ENCODE data around the gene MYB. TPM values are rescaled to one million over a fixed set of nuclear protein-coding genes. Genes with fewer than 3 reads are reported as not detected.
A peak's percentile ranks its signal among the peaks of the same experiment; 100 is the strongest.
"Not testable (repeated sequence)": the region's sequence is repeated elsewhere in the genome, so short reads cannot be mapped to it uniquely, and the experiment has no call there.

The MYB gene
- total RNA-seq, result 0.17 and 0.19 TPM in 2 replicates

DNA sequence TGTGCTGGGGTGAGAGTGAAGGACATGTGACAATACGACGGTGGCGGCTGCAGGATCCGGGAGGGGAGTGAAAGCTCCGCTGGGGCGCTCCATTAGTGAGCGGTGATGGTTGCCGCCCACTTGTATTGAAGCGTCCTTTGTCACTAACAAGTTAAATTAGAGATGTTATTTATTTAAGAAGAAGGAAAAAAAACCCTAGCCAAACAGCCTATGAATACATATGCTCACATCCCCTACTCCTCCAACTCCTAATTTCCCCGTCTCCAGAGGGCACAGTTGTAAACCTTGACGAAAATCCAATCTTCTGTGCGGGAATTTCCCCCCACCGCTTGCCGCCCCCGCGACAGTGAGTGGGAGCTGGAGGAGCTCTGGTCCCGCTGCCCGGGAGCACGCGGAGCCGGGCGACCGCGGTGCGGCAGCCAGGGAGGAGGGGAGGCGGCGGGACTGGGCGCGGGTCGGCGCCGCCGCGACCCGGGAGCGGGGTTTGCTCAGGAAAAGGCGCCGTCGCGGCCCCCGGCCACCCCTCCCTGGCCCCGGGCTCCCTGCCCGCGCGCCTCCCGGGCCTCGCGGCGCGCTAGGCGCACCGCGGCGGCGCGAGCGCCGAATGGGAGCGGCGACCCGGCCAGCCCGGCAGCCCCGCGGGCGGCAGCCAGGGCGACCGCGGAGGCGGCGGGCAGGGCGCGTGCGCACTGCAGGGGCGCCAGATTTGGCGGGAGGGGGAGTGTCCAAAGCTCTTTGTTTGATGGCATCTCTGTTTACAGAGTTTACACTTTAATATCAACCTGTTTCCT lies at the start of gene MYB:
Gene MYB, plus strand, starts transcription at position 767 of the 791 bp plus-strand sequence. CDS start 206 bp downstream, outside the sequence.
- DNase-seq, result peak; percentile 57

DNA sequence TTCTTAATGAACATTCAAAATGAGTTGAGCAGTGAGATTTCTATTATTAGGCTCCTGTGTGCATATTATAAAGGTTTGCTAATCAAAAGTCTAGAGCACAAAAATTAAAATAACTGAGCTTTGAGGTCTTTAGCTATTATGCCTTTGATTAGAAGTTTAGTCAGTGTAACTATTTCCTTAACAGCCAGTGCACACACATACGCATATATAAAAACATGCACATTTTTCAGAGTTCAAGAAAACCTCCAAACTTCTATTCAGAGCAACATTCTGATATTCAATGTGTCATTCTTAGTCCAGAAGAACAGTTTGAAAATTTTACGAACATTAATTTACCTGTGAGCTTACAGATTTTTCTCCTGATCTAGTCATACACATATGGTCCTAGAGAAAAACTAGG lies 48.3 kb upstream of the MYB start:
- DNase-seq, result no peak

DNA sequence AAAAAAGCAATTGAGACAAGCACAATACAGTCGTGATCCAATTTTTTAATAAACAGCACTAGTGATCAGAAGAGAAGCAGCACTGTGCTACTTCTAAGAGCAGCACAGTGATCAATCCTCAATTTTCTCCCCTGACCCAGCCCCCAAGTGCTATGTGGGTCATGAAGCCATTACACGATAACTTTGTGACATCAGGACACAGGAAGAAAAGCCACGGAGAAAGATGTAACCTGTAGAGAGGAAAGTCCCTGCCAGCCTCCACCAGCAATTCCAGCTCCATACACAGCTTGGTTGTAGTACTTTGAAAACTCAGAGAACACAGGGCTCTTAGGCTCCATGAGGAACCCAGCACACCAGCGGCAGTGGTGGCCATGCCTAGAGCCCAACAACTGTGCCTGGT lies 45.3 kb upstream of the MYB start:
- DNase-seq, result no peak

DNA sequence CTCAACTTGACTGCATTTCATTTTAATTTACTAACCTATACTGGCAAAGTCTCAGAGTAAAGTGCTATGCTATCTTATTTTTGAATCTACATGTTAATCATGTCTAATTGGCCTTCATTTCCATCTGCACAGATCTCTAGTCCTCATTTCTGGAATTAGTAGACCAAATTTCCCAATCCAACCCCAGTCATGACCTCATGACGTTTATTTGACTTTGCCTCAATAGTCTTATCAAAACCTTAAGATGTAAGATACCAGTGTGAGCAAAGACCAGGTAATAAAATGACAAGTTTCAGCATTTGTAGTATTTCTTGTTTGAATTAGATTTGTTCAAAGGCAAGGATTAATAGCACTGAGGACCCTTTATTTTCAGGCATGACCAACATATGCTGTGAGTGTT lies 43.3 kb upstream of the MYB start:
- DNase-seq, result no peak

GRCh38 chr6:135141182-135141581 lies 39.9 kb upstream of the MYB start:
- DNase-seq, result no peak

DNA sequence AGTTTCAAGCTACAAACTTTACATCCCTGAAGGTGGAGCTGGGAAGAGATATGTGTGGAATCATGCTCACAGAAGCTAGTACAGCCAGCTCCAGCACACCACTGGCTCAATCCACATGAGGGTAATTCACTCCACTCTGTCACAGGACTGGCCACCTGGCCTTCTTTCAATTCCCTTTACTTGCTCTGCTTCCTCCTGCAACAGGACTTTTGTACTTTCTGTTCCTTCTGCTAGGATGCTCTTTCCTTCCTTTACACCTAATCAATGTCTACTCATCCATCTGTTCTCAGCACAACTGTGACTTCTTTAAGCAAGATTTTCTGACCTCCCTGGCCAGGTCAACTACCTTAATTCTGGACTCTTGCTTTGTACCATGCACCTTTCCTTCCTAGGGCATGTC lies 39.4 kb upstream of the MYB start:
- no peak for DNase-seq

- DNase-seq, result not testable (repeated sequence)
Measured at GRCh38 chr6:135142232-135142631, 38.9 kb upstream of the MYB start.

- DNase-seq, result no peak
Measured at GRCh38 chr6:135144673-135145062, 36.4 kb upstream of the MYB start.

- peak; percentile 50 for DNase-seq
Measured at GRCh38 chr6:135145063-135145800, 35.9 kb upstream of the MYB start.

GRCh38 chr6:135146162-135146934 lies 34.8 kb upstream of the MYB start:
- no peak for DNase-seq

DNA sequence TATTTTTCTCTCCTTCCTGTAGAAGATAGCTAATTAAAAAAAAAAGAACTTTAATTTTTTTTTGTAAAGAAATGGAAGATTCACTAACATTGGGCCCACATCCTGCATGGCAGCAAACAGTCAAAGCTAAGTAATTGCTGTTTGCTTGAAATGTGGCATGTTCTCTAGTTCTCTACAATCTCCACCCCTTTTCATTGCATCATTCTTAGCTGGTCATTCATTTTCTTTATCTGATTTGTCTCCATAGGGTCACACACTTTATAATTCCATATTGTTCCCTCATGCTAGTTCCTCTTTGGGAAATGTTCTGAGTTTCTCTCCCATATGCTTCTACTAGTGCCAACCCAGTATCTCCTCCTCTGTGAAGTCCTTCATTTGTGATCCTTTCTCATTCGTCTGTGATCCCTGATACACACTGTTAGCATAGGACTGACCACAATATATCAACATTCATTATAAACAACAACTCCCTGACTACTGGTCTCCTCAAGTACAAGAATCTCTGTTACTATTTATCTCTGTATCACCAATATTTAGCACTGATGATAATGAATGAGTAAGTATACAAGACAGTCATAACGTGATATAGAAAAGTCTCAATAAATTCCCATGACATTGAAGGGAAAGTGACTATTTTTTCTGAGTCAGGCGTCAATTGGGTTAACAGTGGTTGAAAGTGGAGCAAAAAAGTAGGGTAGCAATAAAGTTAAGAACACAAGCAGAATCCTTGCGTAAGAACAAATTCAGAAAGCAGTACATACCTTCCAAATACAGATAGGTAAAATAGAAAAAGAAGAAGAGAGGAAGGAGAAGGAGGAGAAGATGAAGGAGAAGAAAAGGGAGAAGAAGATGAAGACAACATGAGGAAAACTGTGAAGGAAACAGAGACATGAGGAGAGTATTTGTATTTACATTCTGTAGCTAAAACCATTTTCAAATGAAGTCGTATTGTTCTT lies 33.2 kb upstream of the MYB start:
- no peak for DNase-seq

DNA sequence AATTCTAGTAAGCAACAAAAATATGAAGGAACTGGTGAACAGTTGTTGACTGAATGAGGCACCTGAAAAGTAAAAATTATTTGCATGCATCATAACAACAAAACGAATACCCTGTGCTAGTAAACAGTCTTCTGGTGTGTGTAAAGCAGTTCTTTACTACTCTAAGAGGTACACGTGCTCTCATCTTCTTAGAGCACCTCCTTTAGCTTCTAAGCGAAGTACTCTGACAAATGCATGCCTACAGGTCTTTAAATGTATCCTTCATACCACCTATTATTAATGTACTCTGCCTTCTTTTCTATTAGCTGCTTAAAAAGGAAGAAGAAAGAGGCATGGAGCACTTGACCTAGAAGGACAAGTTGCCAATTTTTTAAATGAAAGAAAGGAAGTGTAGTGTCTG lies 32.2 kb upstream of the MYB start:
- DNase-seq, result no peak

DNA sequence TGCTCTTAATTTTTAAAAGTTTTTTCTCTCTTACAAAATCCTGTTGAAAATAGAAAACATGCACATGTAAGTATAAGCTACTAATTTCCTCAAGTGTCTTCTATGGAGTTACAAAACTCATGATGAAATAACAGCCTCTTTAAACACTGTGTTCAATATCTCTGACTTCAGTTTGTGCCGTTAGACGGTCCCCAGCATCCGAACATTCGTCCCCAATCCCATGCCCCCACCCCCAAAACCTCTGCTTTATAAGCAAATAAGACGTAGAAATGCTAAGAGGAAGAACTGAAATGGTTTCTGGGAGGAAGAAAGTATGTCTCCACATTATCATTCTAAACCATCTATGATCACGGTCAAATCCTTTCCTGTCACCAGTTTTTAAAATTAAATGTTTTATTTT lies 31.7 kb upstream of the MYB start:
- DNase-seq, result no peak

GRCh38 chr6:135150481-135150880 lies 30.6 kb upstream of the MYB start:
- DNase-seq, result not testable (repeated sequence)

- DNase-seq, result not testable (repeated sequence)
Measured at GRCh38 chr6:135154125-135154524, 27.0 kb upstream of the MYB start.

GRCh38 chr6:135158397-135158796 lies 22.7 kb upstream of the MYB start:
- DNase-seq, result no peak

DNA sequence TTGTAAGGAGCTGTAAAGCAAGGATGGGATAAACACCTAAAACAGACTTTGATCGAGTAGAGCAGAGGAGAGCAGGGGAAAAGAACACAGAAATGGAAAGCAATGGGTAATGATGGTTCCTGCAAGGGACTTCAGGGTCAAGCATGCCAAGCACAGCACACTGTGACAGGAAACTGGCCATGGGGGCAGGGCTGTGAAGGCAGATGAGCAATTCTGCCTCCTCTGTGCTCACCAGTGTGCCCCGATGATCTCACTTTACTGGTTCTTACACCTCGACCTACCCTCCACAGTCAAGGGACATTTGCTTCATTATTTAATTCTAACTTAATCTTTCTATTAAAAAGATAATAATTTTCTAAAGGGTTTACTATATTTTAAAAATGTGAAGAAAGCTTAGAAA lies 21.6 kb upstream of the MYB start:
- no peak for DNase-seq

DNA sequence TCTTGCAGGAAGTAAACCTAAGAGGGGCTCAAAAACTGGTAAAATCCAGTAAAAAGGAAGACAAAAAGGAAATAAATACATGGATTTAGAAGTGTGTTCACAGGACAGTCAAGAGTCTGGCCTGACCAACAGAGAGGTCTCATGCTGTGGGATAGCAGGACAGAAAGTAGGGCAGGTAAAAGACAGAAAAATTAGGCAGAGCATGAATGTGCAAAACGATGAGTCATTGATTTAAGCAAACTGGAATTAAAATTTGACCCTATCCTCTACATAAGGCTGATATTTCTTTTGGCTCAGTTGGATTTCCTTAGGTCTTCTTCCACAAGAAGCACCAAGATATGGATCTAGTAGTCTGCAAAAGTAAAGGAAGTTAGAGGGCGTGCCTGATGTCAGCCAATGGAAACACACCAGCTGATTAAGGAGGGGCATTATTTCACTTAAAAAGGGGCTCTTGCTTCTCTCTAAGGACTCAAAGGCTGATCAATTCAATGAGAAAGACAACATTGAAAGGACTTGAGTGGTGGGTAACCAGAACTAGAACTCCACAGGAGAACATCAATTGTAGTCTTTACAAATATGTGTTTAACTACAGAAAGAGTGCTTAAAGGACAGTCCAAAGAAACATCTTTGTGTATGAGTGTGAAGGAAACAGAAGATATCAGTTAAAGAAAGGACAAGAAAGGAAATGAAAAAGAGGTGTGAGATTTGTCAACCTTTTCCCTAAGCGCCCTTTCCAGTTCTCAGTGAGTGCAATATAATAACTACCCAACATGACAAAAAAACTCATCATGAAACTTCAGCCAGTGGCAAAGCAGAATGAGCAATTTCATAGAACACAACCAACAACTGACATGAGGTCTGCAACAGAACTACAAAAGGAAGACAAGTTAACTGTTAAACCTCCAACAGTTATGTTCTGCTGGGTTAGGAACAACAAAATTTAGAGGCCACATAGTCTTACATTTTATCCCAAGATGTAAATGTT lies 19.4 kb upstream of the MYB start:
- no peak for DNase-seq

GRCh38 chr6:135162678-135163439 lies 18.2 kb upstream of the MYB start:
- DNase-seq, result peak; percentile 58

- DNase-seq, result no peak
Measured at GRCh38 chr6:135163440-135163738, 17.7 kb upstream of the MYB start.
